Epithelial cell of esophagus (primary cell): ENCODE data around the gene VPS33A.

Experiments
- DNase-seq: peaks from one replicate; pipeline ENCODE4 v3.0.0; 2010; ENCODE audit warnings: low read depth
- H3K4me3 ChIP-seq: 2 replicates; pipeline ENCODE4 v1.5.1; 2011; ENCODE audit warnings: mild to moderate bottlenecking, low read length, control low read depth
- TF ChIP-seq, protein P1 (sequence below): IDR thresholded peaks from 2 replicates; pipeline ENCODE4 v1.5.1; 2011; ENCODE audit warnings: low read depth, mild to moderate bottlenecking, low read length, control low read depth, inconsistent platforms; ENCODE audit not compliant: insufficient read depth; ENCODE audit errors: missing control alignments

VPS33A gene

DNA sequence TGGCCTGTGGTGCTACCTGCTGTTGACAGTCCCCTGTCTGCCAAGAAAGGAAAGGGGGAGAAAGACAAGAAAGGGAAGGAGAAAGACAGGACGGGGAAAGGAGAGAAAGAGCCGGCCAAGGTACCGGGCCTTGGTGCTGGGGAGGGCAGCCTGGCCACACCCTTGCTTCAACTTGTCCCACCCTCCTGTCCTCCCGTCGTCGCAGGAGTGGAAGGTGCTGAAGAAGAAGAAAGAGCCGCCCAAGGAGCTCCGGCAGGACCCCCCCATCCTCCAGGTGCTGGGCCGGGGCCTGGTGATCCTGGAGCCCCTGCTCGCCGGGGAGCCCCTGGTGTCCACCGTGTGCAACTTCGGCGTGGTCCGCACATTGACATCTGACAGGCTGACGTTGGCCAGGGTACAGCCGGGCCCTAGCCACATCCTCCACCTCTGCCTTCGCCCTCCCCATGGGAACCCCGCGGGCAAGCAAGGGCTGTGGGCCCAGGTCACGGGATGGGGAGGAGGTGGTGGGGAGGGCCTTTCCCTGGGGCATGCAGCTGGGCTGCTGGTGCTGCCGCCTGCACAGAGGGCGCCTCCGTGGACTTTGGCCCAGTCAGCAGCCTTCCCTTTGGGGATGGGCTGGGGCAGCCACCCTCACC, 65.6 kb downstream of the VPS33A start:
- DNase-seq: no peak
- TF ChIP-seq, protein P1, sequence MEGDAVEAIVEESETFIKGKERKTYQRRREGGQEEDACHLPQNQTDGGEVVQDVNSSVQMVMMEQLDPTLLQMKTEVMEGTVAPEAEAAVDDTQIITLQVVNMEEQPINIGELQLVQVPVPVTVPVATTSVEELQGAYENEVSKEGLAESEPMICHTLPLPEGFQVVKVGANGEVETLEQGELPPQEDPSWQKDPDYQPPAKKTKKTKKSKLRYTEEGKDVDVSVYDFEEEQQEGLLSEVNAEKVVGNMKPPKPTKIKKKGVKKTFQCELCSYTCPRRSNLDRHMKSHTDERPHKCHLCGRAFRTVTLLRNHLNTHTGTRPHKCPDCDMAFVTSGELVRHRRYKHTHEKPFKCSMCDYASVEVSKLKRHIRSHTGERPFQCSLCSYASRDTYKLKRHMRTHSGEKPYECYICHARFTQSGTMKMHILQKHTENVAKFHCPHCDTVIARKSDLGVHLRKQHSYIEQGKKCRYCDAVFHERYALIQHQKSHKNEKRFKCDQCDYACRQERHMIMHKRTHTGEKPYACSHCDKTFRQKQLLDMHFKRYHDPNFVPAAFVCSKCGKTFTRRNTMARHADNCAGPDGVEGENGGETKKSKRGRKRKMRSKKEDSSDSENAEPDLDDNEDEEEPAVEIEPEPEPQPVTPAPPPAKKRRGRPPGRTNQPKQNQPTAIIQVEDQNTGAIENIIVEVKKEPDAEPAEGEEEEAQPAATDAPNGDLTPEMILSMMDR: no peak
- no peak overlapping the region for H3K4me3 ChIP-seq

DNA sequence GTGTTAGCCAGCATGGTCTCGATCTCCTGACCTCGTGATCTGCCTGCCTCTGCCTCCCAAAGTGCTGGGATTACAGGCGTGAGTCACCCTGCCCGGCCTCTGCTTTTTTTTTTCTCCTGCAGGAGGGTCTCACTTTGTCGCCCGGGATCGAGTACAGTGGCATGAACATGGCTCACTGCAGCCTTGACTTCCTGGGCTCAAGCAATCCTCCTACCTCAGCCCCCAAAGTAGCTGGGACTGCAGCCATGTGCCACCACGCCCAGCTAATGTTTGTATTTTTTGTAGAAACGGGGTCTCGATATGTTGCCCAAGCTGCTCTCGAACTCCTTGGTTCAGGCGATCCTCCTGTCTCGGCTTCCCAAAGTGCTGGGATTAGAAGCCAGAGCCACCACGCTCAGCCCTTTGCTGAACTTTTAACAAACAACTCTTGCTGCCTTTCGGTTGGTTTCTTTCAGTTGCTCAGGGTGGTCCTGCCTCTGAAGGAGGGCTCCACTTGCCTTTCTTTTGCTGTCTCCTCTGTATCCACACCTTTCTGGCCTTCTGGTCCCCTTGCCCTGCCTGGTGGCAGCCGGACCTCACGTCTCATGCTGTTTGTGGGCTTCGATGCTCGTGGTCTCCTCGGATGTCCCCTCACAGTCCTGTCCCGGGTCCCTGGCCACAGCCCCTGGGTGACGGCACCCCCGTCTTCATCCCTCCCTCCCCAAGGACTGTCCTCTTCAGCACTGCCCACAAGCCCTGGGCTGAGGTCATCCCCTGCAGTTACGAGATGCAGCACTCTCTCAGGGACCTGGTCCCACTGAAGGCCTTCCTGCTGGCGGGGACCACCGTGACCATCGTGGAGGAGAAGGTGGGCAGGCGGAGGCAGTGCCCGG, 66.6 kb downstream of the VPS33A start:
- TF ChIP-seq, protein P1: no peak
- no peak for DNase-seq
- no peak overlapping the region for H3K4me3 ChIP-seq

DNA sequence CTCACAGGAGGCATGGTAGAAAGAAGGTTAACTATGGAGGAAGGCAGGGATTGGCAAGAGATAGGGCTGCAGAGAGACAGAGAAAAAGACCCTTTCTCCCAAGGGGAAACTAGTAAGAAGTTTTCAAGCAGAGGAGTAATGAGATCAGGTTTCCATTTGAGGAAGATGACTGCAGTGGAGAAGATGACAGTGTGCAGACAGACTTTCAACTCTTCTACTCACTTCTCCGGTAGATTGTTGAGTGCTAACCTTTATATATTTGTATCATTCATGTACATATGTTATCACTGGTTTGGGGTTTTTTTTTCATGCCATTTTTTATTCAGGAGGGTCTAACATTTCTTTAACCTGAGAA, 68.7 kb downstream of the VPS33A start:
- TF ChIP-seq, protein P1: no peak
- no peak overlapping the region for H3K4me3 ChIP-seq
- DNase-seq: no peak

DNA sequence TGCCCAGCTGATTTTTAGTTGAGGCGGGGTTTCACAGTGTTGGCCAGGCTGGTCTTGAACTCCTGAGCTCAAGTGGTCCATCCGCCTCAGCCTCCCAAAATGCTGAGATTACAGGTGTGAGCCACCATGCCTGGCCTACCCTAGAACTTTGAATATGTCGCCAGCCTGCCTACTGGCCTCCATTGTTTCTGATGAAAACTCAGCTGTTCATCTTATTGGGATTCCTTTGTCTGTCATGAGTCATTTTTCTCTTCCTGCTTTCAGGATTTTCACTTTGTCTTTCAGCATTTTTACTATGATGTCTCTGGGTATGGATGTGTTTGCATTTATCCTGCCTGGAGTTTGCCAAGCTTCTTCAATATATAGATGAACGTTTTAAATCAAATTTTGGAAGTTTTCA, 70.9 kb downstream of the VPS33A start:
- no peak overlapping the region for H3K4me3 ChIP-seq

DNA sequence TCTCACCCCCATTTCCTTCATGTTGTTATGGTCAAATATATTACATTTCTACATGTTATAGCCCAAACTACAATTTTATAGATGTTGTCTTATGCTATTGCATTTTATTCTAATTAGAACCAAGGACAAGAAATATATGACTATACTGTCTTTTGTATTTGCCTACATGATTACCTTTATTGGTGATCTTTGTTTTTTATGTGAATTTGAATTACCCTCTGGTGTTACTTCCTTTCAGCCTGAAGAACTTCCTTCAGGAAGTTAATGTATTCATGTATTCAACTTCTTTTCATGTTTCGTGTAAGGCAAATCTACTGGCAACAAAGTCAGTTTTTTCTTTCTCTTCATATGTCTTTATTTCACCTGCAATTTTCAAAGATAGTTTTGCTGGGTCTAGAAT, 71.5 kb downstream of the VPS33A start:
- TF ChIP-seq, protein P1: no peak
- no peak for DNase-seq
- H3K4me3 ChIP-seq: no peak overlapping the region

More for the DNA sequence above, 70.9 kb downstream of the VPS33A start:
- DNase-seq: no peak
- TF ChIP-seq, protein P1: no peak

DNA sequence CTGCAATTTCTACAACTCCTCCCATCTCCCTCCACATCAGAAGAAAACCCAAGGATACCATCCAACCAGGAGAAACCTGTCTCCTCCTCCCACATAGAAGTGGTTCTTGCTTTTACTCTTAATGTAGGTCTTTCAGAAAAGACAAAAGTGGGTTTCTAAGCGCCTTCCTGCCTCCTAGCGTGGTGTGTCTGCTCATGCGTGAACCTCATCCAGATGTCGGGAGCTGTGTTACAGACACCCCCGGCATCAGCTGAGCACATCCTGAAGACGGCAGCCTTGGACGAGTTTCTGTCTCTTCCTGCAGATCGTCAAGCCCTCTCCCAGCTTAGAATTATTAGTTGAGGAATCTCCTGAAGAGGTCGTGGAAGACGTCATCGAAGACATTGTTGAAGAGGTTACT, 73.9 kb downstream of the VPS33A start:
- no peak for DNase-seq

More for the DNA sequence above, 73.9 kb downstream of the VPS33A start:
- no peak overlapping the region for H3K4me3 ChIP-seq
- TF ChIP-seq, protein P1: no peak
